HUES6 (cell line): Measurements from ENCODE around the gene APLN.

Experiments
- H3K27ac ChIP-seq: 2 replicates; pipeline ENCODE4 v1.7.0; 2013; ENCODE audit warnings: low read depth, mild to moderate bottlenecking, low read length, inconsistent platforms
- H3K27me3 ChIP-seq: 2 replicates; pipeline ENCODE4 v1.6.1; 2013; ENCODE audit warnings: low read length; ENCODE audit not compliant: control insufficient read depth, insufficient read depth
- H3K36me3 ChIP-seq: 2 replicates; pipeline ENCODE4 v1.6.1; 2013; ENCODE audit warnings: low read length; ENCODE audit not compliant: control insufficient read depth, insufficient read depth
- H3K4me1 ChIP-seq: 2 replicates; pipeline ENCODE4 v1.6.1; 2013; ENCODE audit warnings: low read length; ENCODE audit not compliant: control insufficient read depth, insufficient read depth
- H3K4me3 ChIP-seq: 2 replicates; pipeline ENCODE4 v1.5.1; 2013; ENCODE audit warnings: low read depth, low read length
- H3K9ac ChIP-seq: one replicate; pipeline ENCODE4 v1.6.1; 2013; ENCODE audit warnings: mild to moderate bottlenecking, low read length
- H3K9me3 ChIP-seq: 2 replicates; pipeline ENCODE4 v1.6.1; 2013; ENCODE audit warnings: low read depth, low read length; ENCODE audit not compliant: control insufficient read depth, insufficient read depth

APLN gene

GRCh38 chrX:129654652-129655546 lies at the start of gene APLN:
Gene APLN, minus strand, starts transcription at chrX:129654956. Its CDS starts 326 bp downstream, at chrX:129654630.
- peaks cover 8% of the 10 kb centered on the region for H3K4me1 ChIP-seq
- H3K4me3 ChIP-seq: peak within 1 kb of the TSS; percentile 67
- H3K27me3 ChIP-seq: peaks cover 81% of the 10 kb centered on the region
- no peaks in the 10 kb centered on the region for H3K36me3 ChIP-seq
- peaks cover 11% of the 10 kb centered on the region for H3K9me3 ChIP-seq
- H3K9ac ChIP-seq: peak within 1 kb of the TSS; percentile 31
- no peak within 1 kb of the TSS for H3K27ac ChIP-seq

- H3K9ac ChIP-seq: no peak overlapping the region
- H3K9me3 ChIP-seq: no peaks in the 10 kb centered on the region
- no peaks in the 10 kb centered on the region for H3K4me1 ChIP-seq
- peaks cover 10% of the 10 kb centered on the region; the same call in 1 of the 2 replicates for H3K27me3 ChIP-seq
- no peak overlapping the region for H3K4me3 ChIP-seq
- H3K36me3 ChIP-seq: no peaks in the 10 kb centered on the region
- H3K27ac ChIP-seq: no peak overlapping the region
These were observed 49.7 kb upstream of the APLN start for GRCh38 chrX:129704491-129704890.

- H3K4me3 ChIP-seq: no peak overlapping the region
- peaks cover 17% of the 10 kb centered on the region; the same call in 1 of the 2 replicates for H3K27me3 ChIP-seq
- no peaks in the 10 kb centered on the region for H3K36me3 ChIP-seq
- H3K9ac ChIP-seq: no peak overlapping the region
- no peaks in the 10 kb centered on the region for H3K9me3 ChIP-seq
- peaks cover 16% of the 10 kb centered on the region for H3K4me1 ChIP-seq
- no peak overlapping the region for H3K27ac ChIP-seq
These were observed 46.9 kb upstream of the APLN start for GRCh38 chrX:129701624-129702069.

GRCh38 chrX:129700536-129700935 lies 45.8 kb upstream of the APLN start:
- H3K27me3 ChIP-seq: peaks cover 16% of the 10 kb centered on the region; the same call in 1 of the 2 replicates
- H3K4me1 ChIP-seq: peaks cover 26% of the 10 kb centered on the region
- no peaks in the 10 kb centered on the region for H3K36me3 ChIP-seq
- H3K9me3 ChIP-seq: no peaks in the 10 kb centered on the region
- no peak overlapping the region for H3K4me3 ChIP-seq
- no peak overlapping the region for H3K27ac ChIP-seq
- H3K9ac ChIP-seq: no peak overlapping the region

GRCh38 chrX:129698150-129698549 lies 43.4 kb upstream of the APLN start:
- no peak overlapping the region for H3K27ac ChIP-seq

GRCh38 chrX:129697204-129697829 lies 42.6 kb upstream of the APLN start:
- H3K4me1 ChIP-seq: peaks cover 26% of the 10 kb centered on the region
- no peaks in the 10 kb centered on the region for H3K36me3 ChIP-seq
- H3K9ac ChIP-seq: no peak overlapping the region
- no peak overlapping the region for H3K4me3 ChIP-seq
- H3K9me3 ChIP-seq: no peaks in the 10 kb centered on the region
- H3K27ac ChIP-seq: no peak overlapping the region
- peaks cover 13% of the 10 kb centered on the region; the same call in 1 of the 2 replicates for H3K27me3 ChIP-seq

More at GRCh38 chrX:129698150-129698549, 43.4 kb upstream of the APLN start:
- Histone ChIP-seq H3K9me3 (no peaks in the 10 kb centered on the region), H3K4me1 (peaks cover 26% of the 10 kb centered on the region), H3K36me3 (no peaks in the 10 kb centered on the region), H3K9ac (no peak overlapping the region), H3K4me3 (no peak overlapping the region), H3K27me3 (peaks cover 13% of the 10 kb centered on the region; the same call in 1 of the 2 replicates)

GRCh38 chrX:129696463-129697155 lies 41.9 kb upstream of the APLN start:
- Histone ChIP-seq H3K27ac (no peak overlapping the region), H3K4me3 (no peak overlapping the region), H3K9ac (no peak overlapping the region), H3K27me3 (peaks cover 13% of the 10 kb centered on the region; the same call in 1 of the 2 replicates), H3K36me3 (no peaks in the 10 kb centered on the region), H3K9me3 (no peaks in the 10 kb centered on the region), H3K4me1 (peaks cover 26% of the 10 kb centered on the region)

GRCh38 chrX:129695937-129696336 lies 41.2 kb upstream of the APLN start:
- no peak overlapping the region for H3K9ac ChIP-seq
- no peak overlapping the region for H3K27ac ChIP-seq
- peaks cover 13% of the 10 kb centered on the region; the same call in 1 of the 2 replicates for H3K27me3 ChIP-seq
- no peaks in the 10 kb centered on the region for H3K9me3 ChIP-seq
- peaks cover 26% of the 10 kb centered on the region for H3K4me1 ChIP-seq
- no peak overlapping the region for H3K4me3 ChIP-seq
- H3K36me3 ChIP-seq: no peaks in the 10 kb centered on the region

GRCh38 chrX:129695535-129695934 lies 40.8 kb upstream of the APLN start:
- H3K27ac ChIP-seq: no peak overlapping the region
- H3K36me3 ChIP-seq: no peaks in the 10 kb centered on the region
- no peaks in the 10 kb centered on the region for H3K9me3 ChIP-seq

GRCh38 chrX:129694805-129695204 lies 40.0 kb upstream of the APLN start:
- H3K27me3 ChIP-seq: peaks cover 13% of the 10 kb centered on the region; the same call in 1 of the 2 replicates
- H3K4me1 ChIP-seq: peaks cover 26% of the 10 kb centered on the region
- no peak overlapping the region for H3K9ac ChIP-seq
- no peaks in the 10 kb centered on the region for H3K36me3 ChIP-seq
- no peak overlapping the region for H3K27ac ChIP-seq
- H3K9me3 ChIP-seq: no peaks in the 10 kb centered on the region
- H3K4me3 ChIP-seq: no peak overlapping the region

More at GRCh38 chrX:129695535-129695934, 40.8 kb upstream of the APLN start:
- H3K4me1 ChIP-seq: peaks cover 26% of the 10 kb centered on the region
- peaks cover 13% of the 10 kb centered on the region; the same call in 1 of the 2 replicates for H3K27me3 ChIP-seq
- H3K9ac ChIP-seq: no peak overlapping the region
- no peak overlapping the region for H3K4me3 ChIP-seq
